MM.1S (cell line): ENCODE data around the gene HS3ST2.
A peak's percentile ranks its signal among the peaks of the same experiment; 100 is the strongest.

Source experiments
- DNase-seq: peaks from one replicate; pipeline ENCODE4 v3.0.0-alpha.2; 2015
- H2AFZ ChIP-seq: fragments of 300-600 bp; sonication (generic); 2 replicates; pipeline ENCODE4 v1.6.0; 2016; ENCODE audit warnings: antibody characterized with exemption, low read length
- H3F3A ChIP-seq: fragments of 300-600 bp; sonication (generic); 2 replicates; pipeline ENCODE4 v1.6.1; 2016; ENCODE audit warnings: mild to moderate bottlenecking, antibody characterized with exemption, low read length, moderate library complexity, mixed read lengths; ENCODE audit not compliant: insufficient read depth
- H3K27ac ChIP-seq: fragments of 300-600 bp; sonication (generic); 2 replicates; pipeline ENCODE4 v1.5.1; 2016; ENCODE audit warnings: mild to moderate bottlenecking, low read length
- H3K27me3 ChIP-seq: fragments of 300-600 bp; sonication (generic); replicated peaks from 2 replicates; pipeline ENCODE4 v1.6.0; 2016; ENCODE audit warnings: low read length; ENCODE audit not compliant: insufficient read depth
- H3K36me3 ChIP-seq: fragments of 300-600 bp; sonication (generic); replicated peaks from 2 replicates; pipeline ENCODE4 v1.6.1; 2016; ENCODE audit warnings: mild to moderate bottlenecking, low read length, mixed read lengths; ENCODE audit not compliant: insufficient read depth
- H3K4me1 ChIP-seq: fragments of 300-600 bp; sonication (generic); 2 replicates; pipeline ENCODE4 v1.6.1; 2016; ENCODE audit warnings: low read length, mixed read lengths
- H3K4me2 ChIP-seq: fragments of 300-600 bp; sonication (generic); 2 replicates; pipeline ENCODE4 v1.6.0; 2016; ENCODE audit warnings: low read depth, low read length
- H3K4me3 ChIP-seq: fragments of 300-600 bp; sonication (generic); 2 replicates; pipeline ENCODE4 v1.5.1; 2016; ENCODE audit warnings: low read length, mixed read lengths
- H3K79me2 ChIP-seq: fragments of 300-600 bp; sonication (generic); 2 replicates; pipeline ENCODE4 v1.6.1; 2016; ENCODE audit warnings: mixed run types, low read length, mixed read lengths
- H3K9ac ChIP-seq: fragments of 300-600 bp; sonication (generic); 2 replicates; pipeline ENCODE4 v1.6.1; 2016; ENCODE audit warnings: low read length, mixed read lengths
- H3K9me2 ChIP-seq: fragments of 300-600 bp; sonication (generic); replicated peaks from 2 replicates; pipeline ENCODE4 v1.6.1; 2016; ENCODE audit warnings: mild to moderate bottlenecking, low read length, mixed read lengths; ENCODE audit not compliant: insufficient read depth
- H3K9me3 ChIP-seq: fragments of 300-600 bp; sonication (generic); replicated peaks from 2 replicates; pipeline ENCODE4 v1.6.1; 2016; ENCODE audit warnings: mild to moderate bottlenecking, low read length, mixed read lengths; ENCODE audit not compliant: insufficient read depth
- H4K20me1 ChIP-seq: fragments of 300-600 bp; sonication (generic); 2 replicates; pipeline ENCODE4 v1.6.1; 2016; ENCODE audit warnings: mild to moderate bottlenecking, low read length, moderate library complexity, mixed read lengths; ENCODE audit not compliant: insufficient read depth
- EZH2 ChIP-seq: fragments of 300-600 bp; sonication (generic); optimal IDR thresholded peaks from 2 replicates; pipeline ENCODE3; 2017; ENCODE audit warnings: low read depth, mild to moderate bottlenecking, antibody characterized with exemption, low read length, mixed read lengths
- EZH2phosphoT487 ChIP-seq: fragments of 300-600 bp; sonication (generic); IDR thresholded peaks from 2 replicates; pipeline ENCODE4 v1.6.1; 2018; ENCODE audit warnings: antibody characterized with exemption, low read length
- TF ChIP-seq, protein P1 (sequence below): fragments of 300-600 bp; sonication (generic); IDR thresholded peaks from 2 replicates; pipeline ENCODE4 v1.5.1; 2016; ENCODE audit warnings: antibody characterized with exemption, low read length, mixed read lengths

The HS3ST2 gene

DNA sequence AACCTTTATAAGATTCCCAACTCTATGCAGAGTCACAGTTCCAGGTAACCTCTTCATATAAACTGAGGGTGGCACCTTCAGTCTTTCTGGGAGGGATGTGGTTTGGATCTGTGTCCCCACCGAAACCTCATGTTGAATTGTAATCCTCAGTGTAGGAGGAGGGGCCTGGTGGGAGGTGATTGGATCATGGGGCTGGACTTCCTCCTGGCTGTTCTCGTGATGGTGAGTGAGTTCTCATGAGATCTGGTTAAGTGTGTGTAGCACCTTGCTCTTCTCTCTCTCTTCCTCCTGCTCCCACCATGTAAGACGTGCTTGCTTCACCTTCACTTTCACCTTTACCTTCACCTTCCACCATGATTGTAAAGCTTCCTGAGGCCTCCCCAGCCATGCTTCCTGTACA, 30.5 kb downstream of the HS3ST2 start:
- Histone ChIP-seq H3K4me2 (no peak overlapping the region), H3K9me2 (no peaks in the 10 kb centered on the region), H3F3A (no peaks in the 10 kb centered on the region), H3K4me3 (no peak overlapping the region), H2AFZ (0 out of 2 replicates have a peak overlapping the region, but pooled peaks have one; percentile 11), H3K79me2 (no peaks in the 10 kb centered on the region), H3K27ac (no peak overlapping the region), H3K36me3 (no peaks in the 10 kb centered on the region), H4K20me1 (no peaks in the 10 kb centered on the region), H3K4me1 (no peaks in the 10 kb centered on the region), H3K9ac (no peak overlapping the region), H3K9me3 (no peaks in the 10 kb centered on the region), H3K27me3 (no peaks in the 10 kb centered on the region)
- no peak for DNase-seq
- no peak for TF ChIP-seq EZH2phosphoT487
- TF ChIP-seq EZH2 = no peak
- TF ChIP-seq, protein P1, sequence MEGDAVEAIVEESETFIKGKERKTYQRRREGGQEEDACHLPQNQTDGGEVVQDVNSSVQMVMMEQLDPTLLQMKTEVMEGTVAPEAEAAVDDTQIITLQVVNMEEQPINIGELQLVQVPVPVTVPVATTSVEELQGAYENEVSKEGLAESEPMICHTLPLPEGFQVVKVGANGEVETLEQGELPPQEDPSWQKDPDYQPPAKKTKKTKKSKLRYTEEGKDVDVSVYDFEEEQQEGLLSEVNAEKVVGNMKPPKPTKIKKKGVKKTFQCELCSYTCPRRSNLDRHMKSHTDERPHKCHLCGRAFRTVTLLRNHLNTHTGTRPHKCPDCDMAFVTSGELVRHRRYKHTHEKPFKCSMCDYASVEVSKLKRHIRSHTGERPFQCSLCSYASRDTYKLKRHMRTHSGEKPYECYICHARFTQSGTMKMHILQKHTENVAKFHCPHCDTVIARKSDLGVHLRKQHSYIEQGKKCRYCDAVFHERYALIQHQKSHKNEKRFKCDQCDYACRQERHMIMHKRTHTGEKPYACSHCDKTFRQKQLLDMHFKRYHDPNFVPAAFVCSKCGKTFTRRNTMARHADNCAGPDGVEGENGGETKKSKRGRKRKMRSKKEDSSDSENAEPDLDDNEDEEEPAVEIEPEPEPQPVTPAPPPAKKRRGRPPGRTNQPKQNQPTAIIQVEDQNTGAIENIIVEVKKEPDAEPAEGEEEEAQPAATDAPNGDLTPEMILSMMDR = no peak

DNA sequence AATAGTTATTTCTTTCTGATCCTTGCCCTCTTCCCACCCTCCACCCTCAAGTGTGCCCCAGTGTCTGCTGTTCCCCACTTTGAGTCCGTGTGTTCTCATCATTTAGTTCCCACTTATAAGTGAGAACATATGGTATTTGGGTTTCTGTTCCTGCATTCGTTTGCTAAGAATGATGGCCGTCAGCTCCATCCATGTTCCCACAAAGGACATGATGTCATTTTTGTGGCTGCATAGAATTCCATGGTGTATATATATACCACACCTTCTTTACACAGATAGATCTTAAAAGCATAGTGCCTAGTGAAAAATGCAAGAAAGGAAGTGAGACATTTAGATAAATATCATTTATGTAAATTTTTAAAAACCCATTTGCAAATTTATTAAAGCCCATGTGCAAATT, 33.1 kb downstream of the HS3ST2 start:
- Histone ChIP-seq H3K4me3 (no peak overlapping the region), H3K4me1 (no peaks in the 10 kb centered on the region), H3K27me3 (no peaks in the 10 kb centered on the region), H3K9ac (no peak overlapping the region), H4K20me1 (no peaks in the 10 kb centered on the region), H3K9me2 (no peaks in the 10 kb centered on the region), H3K4me2 (no peak overlapping the region), H3K36me3 (no peaks in the 10 kb centered on the region), H2AFZ (no peak overlapping the region), H3K79me2 (no peaks in the 10 kb centered on the region), H3K27ac (no peak overlapping the region), H3K9me3 (no peaks in the 10 kb centered on the region), H3F3A (no peaks in the 10 kb centered on the region)
- DNase-seq = no peak
- TF ChIP-seq, protein P1 = no peak
- no peak for TF ChIP-seq EZH2
- no peak for TF ChIP-seq EZH2phosphoT487

DNA sequence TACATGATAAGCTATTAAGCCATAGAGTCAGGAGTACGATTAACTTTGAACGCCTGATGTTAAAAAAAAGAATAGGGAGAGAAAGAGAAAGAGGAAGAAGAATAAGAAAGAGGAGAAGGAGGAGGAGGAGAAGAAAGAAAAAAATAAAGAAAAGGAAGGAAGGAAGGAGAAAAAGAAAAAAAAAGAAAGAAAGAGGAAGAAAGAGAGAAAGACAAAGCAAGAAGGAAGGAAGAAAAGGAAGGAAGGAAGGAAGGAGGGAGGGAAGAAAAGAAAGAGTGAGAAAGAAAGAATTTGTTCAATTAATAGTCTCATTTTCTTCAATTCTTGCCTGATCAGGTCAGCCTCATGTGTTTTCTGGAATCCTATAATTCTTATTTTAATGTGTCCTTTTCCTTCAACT, 33.7 kb downstream of the HS3ST2 start:
- no peak overlapping the region for H3K4me3 ChIP-seq
- no peaks in the 10 kb centered on the region for H3K9me3 ChIP-seq
- no peak overlapping the region for H3K4me2 ChIP-seq
- no peak overlapping the region for H2AFZ ChIP-seq
- H3K4me1 ChIP-seq = no peaks in the 10 kb centered on the region
- H3K9ac ChIP-seq = no peak overlapping the region
- TF ChIP-seq EZH2phosphoT487 = no peak
- TF ChIP-seq, protein P1 = no peak
- no peak for TF ChIP-seq EZH2
- no peaks in the 10 kb centered on the region for H3K27me3 ChIP-seq
- H3F3A ChIP-seq = no peaks in the 10 kb centered on the region
- DNase-seq = no peak
- no peak overlapping the region for H3K27ac ChIP-seq
- no peaks in the 10 kb centered on the region for H4K20me1 ChIP-seq
- no peaks in the 10 kb centered on the region for H3K36me3 ChIP-seq
- no peaks in the 10 kb centered on the region for H3K9me2 ChIP-seq
- H3K79me2 ChIP-seq = no peaks in the 10 kb centered on the region
